K562 (cell line): ENCODE results near the gene FMO3. TPM values are rescaled to one million over a fixed set of nuclear protein-coding genes. Genes with fewer than 3 reads are reported as not detected.

Experiments
- CSDE1 ChIP-seq, 2 experiments: fragments of 450-650 bp; IDR thresholded peaks; 2 replicates each; pipeline ENCODE4 v1.6.1; 2016; ENCODE audit warnings: mild to moderate bottlenecking in 1 of 2
- PREB ChIP-seq: sonication (generic); formaldehyde crosslinking; IDR thresholded peaks from 2 replicates; pipeline ENCODE4 v1.8.1; 2023; ENCODE audit warnings: mild to moderate bottlenecking, missing genetic modification reagents
- TFAP4 ChIP-seq: sonication (generic); formaldehyde crosslinking; IDR thresholded peaks from 2 replicates; pipeline ENCODE4 v1.8.0; 2022; ENCODE audit warnings: missing genetic modification reagents, mild to moderate bottlenecking, moderate library complexity, borderline replicate concordance
- ZFP36 ChIP-seq: fragments of 150-350 bp; IDR thresholded peaks from 2 replicates; pipeline ENCODE4 v1.6.1; 2018; ENCODE audit warnings: low read length, low read depth; ENCODE audit not compliant: partially characterized antibody
- ZKSCAN1 ChIP-seq: fragments of 150-350 bp; IDR thresholded peaks from 2 replicates; pipeline ENCODE4 v1.6.1; 2016; ENCODE audit warnings: low read depth, low read length
- ZNF146 ChIP-seq: IDR thresholded peaks from one replicate; pipeline ENCODE4 v1.6.1; 2018; ENCODE audit warnings: missing compliant biosample characterization; ENCODE audit not compliant: unreplicated experiment
- microRNA counts: library from miRNA; unstranded; fragments of <30 nt; microRNA quantifications from one replicate; lab custom pipeline; 2016
- microRNA-seq: library from miRNA; unstranded; fragments of <30 nt; microRNA quantifications from one replicate; pipeline ENCODE4, GENCODE V29; 2018; ENCODE audit warnings: borderline microRNAs expressed
- polyA plus RNA-seq, 8 experiments: library from polyadenylated mRNA; depleted of rRNA in 4 of 8; stranded (reverse) in 5 of 8; unstranded in 3 of 8; fragments of >200 nt; fragmentation: Nextera tagmentation in 2 of 8; fragmentation: Illumina TruSeq in 1 of 8; extraction: Ambion mirVana in 2 of 8; extraction: Trizol in 1 of 8; gene quantifications; 2 replicates each; pipeline versions ENCODE4 v1.2.1 to v1.2.3, GENCODE V29; 2011 to 2014; ENCODE audit warnings: inconsistent platforms in 1 of 8, missing spikeins in 1 of 8
- small RNA-seq: library from RNA; depleted of rRNA; stranded (forward); fragments of <200 nt; gene quantifications from one replicate; pipeline ENCODE3, GENCODE V24; 2014
- total RNA-seq, 7 experiments: library from RNA; depleted of rRNA in 6 of 7; stranded (reverse); fragments of >200 nt in 6 of 7; fragmentation: Illumina TruSeq in 2 of 7; extraction: Trizol in 2 of 7; gene quantifications; 2 replicates each; pipeline versions ENCODE4 v1.2.1 to v1.2.3, GENCODE V29; 2011 to 2021; ENCODE audit warnings: low replicate concordance in 1 of 7

FMO3 gene
- total and polyA plus RNA-seq, 9 of the 15 experiments (the other 6 are each of a cell fraction or from before 2014, with no cell fraction given) = not detected

GRCh38 chr1:171166361-171166760 is 75.7 kb downstream of the FMO3 start (continued):
- no peak for TF ChIP-seq PREB (CRISPR knock-in tag)
- no peak for TF ChIP-seq CSDE1 (IDR thresholded peaks at IDR 0.05)
- no peak for TF ChIP-seq TFAP4
- TF ChIP-seq ZNF146 (CRISPR knock-in tag) = no peak
- no peak for TF ChIP-seq ZFP36
- no peak for TF ChIP-seq ZKSCAN1
- TF ChIP-seq, all 486 proteins: peak for 0

MicroRNA genes within 50 kb of the gene (microRNA counts, 767-probe panel; counts per million panel counts)
- not detected for microRNA hsa-miR-1295a (lab: Ali Mortazavi, UCI)

Small RNAs within 50 kb of the gene (microRNA-seq; reads per million reads assigned to microRNA genes)
- not detected for gene MIR1295A
- gene MIR1295B = not detected

Small RNAs within 50 kb of the gene (small RNA-seq; reads per million reads assigned to genes)
- not detected for gene MIR1295A

Other genes with a start within 250 kb of the FMO3 start
- gene MROH9, start 155.4 kb upstream of the FMO3 start, total RNA-seq (2014; rRNA removed) = not detected in 2 replicates
- gene MROH9, start 155.4 kb upstream of the FMO3 start, total RNA-seq (2014; rRNA removed; fragmentation: Illumina TruSeq; extraction: Trizol) = not detected in 2 replicates
- not detected in 2 replicates for gene MROH9, start 155.4 kb upstream of the FMO3 start, total RNA-seq (2015; rRNA removed; fragmentation: Illumina TruSeq; extraction: Trizol)
- not detected in 2 replicates for gene MROH9, start 155.4 kb upstream of the FMO3 start, total RNA-seq (2021)
- gene MROH9, start 155.4 kb upstream of the FMO3 start, polyA plus RNA-seq (2011; rRNA removed) = not detected in 2 replicates
- gene MROH9, start 155.4 kb upstream of the FMO3 start, polyA plus RNA-seq (2014; fragmentation: Illumina TruSeq; extraction: Trizol) = not detected in 2 replicates
- gene MROH9, start 155.4 kb upstream of the FMO3 start, polyA plus RNA-seq (2014; fragmentation: Nextera tagmentation; extraction: Ambion mirVana) = not detected
- gene MROH9, start 155.4 kb upstream of the FMO3 start, polyA plus RNA-seq (2014; rRNA removed) = not detected in 2 replicates
- not detected in 2 replicates for gene FMO2, start 94.4 kb downstream of the FMO3 start, total RNA-seq (2014; rRNA removed)
- gene FMO2, start 94.4 kb downstream of the FMO3 start, total RNA-seq (2014; rRNA removed; fragmentation: Illumina TruSeq; extraction: Trizol) = not detected in 2 replicates
- not detected in 2 replicates for gene FMO2, start 94.4 kb downstream of the FMO3 start, total RNA-seq (2015; rRNA removed; fragmentation: Illumina TruSeq; extraction: Trizol)
- 0.22 TPM in 1 of 2 replicates, not detected in the other for gene FMO2, start 94.4 kb downstream of the FMO3 start, total RNA-seq (2021)
- not detected in 2 replicates for gene FMO2, start 94.4 kb downstream of the FMO3 start, polyA plus RNA-seq (2011; rRNA removed)
- gene FMO2, start 94.4 kb downstream of the FMO3 start, polyA plus RNA-seq (2014; fragmentation: Illumina TruSeq; extraction: Trizol) = not detected in 2 replicates
- gene FMO2, start 94.4 kb downstream of the FMO3 start, polyA plus RNA-seq (2014; fragmentation: Nextera tagmentation; extraction: Ambion mirVana) = not detected
- gene FMO2, start 94.4 kb downstream of the FMO3 start, polyA plus RNA-seq (2014; rRNA removed) = not detected in 2 replicates
- gene FMO1, start 157.6 kb downstream of the FMO3 start, total RNA-seq (2014; rRNA removed) = not detected in 2 replicates
- gene FMO1, start 157.6 kb downstream of the FMO3 start, total RNA-seq (2014; rRNA removed; fragmentation: Illumina TruSeq; extraction: Trizol) = not detected in 2 replicates
- gene FMO1, start 157.6 kb downstream of the FMO3 start, total RNA-seq (2015; rRNA removed; fragmentation: Illumina TruSeq; extraction: Trizol) = not detected in 2 replicates
- gene FMO1, start 157.6 kb downstream of the FMO3 start, total RNA-seq (2021) = not detected in 2 replicates
- not detected in 2 replicates for gene FMO1, start 157.6 kb downstream of the FMO3 start, polyA plus RNA-seq (2011; rRNA removed)
- not detected in 2 replicates for gene FMO1, start 157.6 kb downstream of the FMO3 start, polyA plus RNA-seq (2014; fragmentation: Illumina TruSeq; extraction: Trizol)
- gene FMO1, start 157.6 kb downstream of the FMO3 start, polyA plus RNA-seq (2014; fragmentation: Nextera tagmentation; extraction: Ambion mirVana) = not detected
- not detected in 2 replicates for gene FMO1, start 157.6 kb downstream of the FMO3 start, polyA plus RNA-seq (2014; rRNA removed)
- not detected in 2 replicates for gene FMO4, start 223.3 kb downstream of the FMO3 start, total RNA-seq (2014; rRNA removed)
- gene FMO4, start 223.3 kb downstream of the FMO3 start, total RNA-seq (2014; rRNA removed; fragmentation: Illumina TruSeq; extraction: Trizol) = 0.13 and 0.62 TPM in 2 replicates
- gene FMO4, start 223.3 kb downstream of the FMO3 start, total RNA-seq (2015; rRNA removed; fragmentation: Illumina TruSeq; extraction: Trizol) = 0.25 and 0.30 TPM in 2 replicates
- 0.27 and 0.49 TPM in 2 replicates for gene FMO4, start 223.3 kb downstream of the FMO3 start, total RNA-seq (2021)
- gene FMO4, start 223.3 kb downstream of the FMO3 start, polyA plus RNA-seq (2011; rRNA removed) = 0.38 TPM in 1 of 2 replicates, not detected in the other
- gene FMO4, start 223.3 kb downstream of the FMO3 start, polyA plus RNA-seq (2014; fragmentation: Illumina TruSeq; extraction: Trizol) = 0.08 and 0.54 TPM in 2 replicates
- 1 to 10 TPM in 1 of 2 experiments, under 1 TPM in 1; 0.83 to 1.1 TPM for gene FMO4, start 223.3 kb downstream of the FMO3 start, polyA plus RNA-seq (2014; fragmentation: Nextera tagmentation; extraction: Ambion mirVana)
- gene FMO4, start 223.3 kb downstream of the FMO3 start, polyA plus RNA-seq (2014; rRNA removed) = 0.22 TPM in 1 of 2 replicates, not detected in the other